Motor neuron (in vitro differentiated cells): ENCODE results near the gene ARF1. TPM values are rescaled to one million over a fixed set of nuclear protein-coding genes. Genes with fewer than 3 reads are reported as not detected.

Source experiments
- ATAC-seq, 8 experiments: fragments of 200-7000 bp; cut with Tn5 transposase; replicated peaks in 6 of 8; 2 replicates each; pipeline ENCODE4 v1.8.0; 2021; ENCODE audit warnings: mild to moderate bottlenecking in 8 of 8, moderate library complexity in 8 of 8
- H3K27ac ChIP-seq, 2 donors: fragments of 250-450 bp; sonication (Bioruptor Pico); 2 replicates each; pipeline ENCODE4 v1.9.0; 2021; ENCODE audit warnings: antibody characterized with exemption in 2 of 2, mild to moderate bottlenecking in 2 of 2, moderate library complexity in 1 of 2
- H3K4me1 ChIP-seq, 2 donors: fragments of 250-450 bp; sonication (Bioruptor Pico); replicated peaks in 1 of 2; 2 replicates each; pipeline ENCODE4 v1.6.1; 2021; ENCODE audit warnings: antibody characterized with exemption in 2 of 2, mild to moderate bottlenecking in 2 of 2, moderate library complexity in 1 of 2
- H3K4me3 ChIP-seq, 5 donors: fragments of 250-450 bp; sonication (Bioruptor Pico); 2 replicates each; pipeline ENCODE4 v1.9.0; 2021; ENCODE audit warnings: antibody characterized with exemption in 5 of 5, mild to moderate bottlenecking in 5 of 5, moderate library complexity in 4 of 5
- WGBS, 10 experiments: fragments of 450-650 bp; shearing (Covaris generic); methylation state at CpG; one replicate each; pipeline ENCODE4 v1.0.0; 2022; 5-methylcytosine and 5-hydroxymethylcytosine counted together
- in situ Hi-C, 9 experiments: fragments of 400-800 bp; cut with MboI; loops; one replicate each; pipeline ENCODE4 v1.15.0; 2021; ENCODE audit warnings: low sequenced_read_pairs in 9 of 9, low pct_unique_long_range_greater_than_20kb in 2 of 9; ENCODE audit not compliant: unreplicated experiment in 9 of 9
- total RNA-seq, 8 experiments: library from RNA; unstranded; fragments of 300-600 nt; gene quantifications; 2 replicates each; pipeline versions ENCODE4 v1.2.3 to v1.2.4, GENCODE V29; 2022

The ARF1 gene
- total RNA-seq, 8 experiments from 2014 or later, result 255 to 597 (median 339) TPM

GRCh38 chr1:228043281-228043848 is 39.1 kb upstream of the ARF1 start:
- Histone ChIP-seq H3K4me1 (peaks cover 0 to under 1% of the 10 kb centered on the region in 2 donors), H3K27ac (no peak overlapping the region), H3K4me3 (no peak overlapping the region)
- WGBS, 10 experiments, result 0 to 100% (median 47%) methylated on average over 1 to 7 of the region's 7 CpGs; no CpG with 5 or more reads in 2 of the 10 experiments
- ATAC-seq, result peak in 1 of 8 experiments; percentile 41
- in situ Hi-C loops, result no loop called here

GRCh38 chr1:228044961-228045360 is 37.5 kb upstream of the ARF1 start:
- ATAC-seq, result peak in 3 of 8 experiments; percentile 30 to 97 (median 79)
- 0 to 80% (median 67%) methylated on average over 1 to 3 of the region's 3 CpGs; no CpG with 5 or more reads in 5 of the 10 experiments for WGBS, 10 experiments
- no peak overlapping the region for H3K27ac ChIP-seq
- in situ Hi-C loops, result no loop called here
- H3K4me1 ChIP-seq, result no peaks in the 10 kb centered on the region
- H3K4me3 ChIP-seq, result no peak overlapping the region

- in situ Hi-C loops, result no loop called here
- ATAC-seq, result no peak
- H3K4me1 ChIP-seq, result no peaks in the 10 kb centered on the region
Observed at GRCh38 chr1:228045405-228045804, 37.1 kb upstream of the ARF1 start.

GRCh38 chr1:228045871-228046270 is 36.6 kb upstream of the ARF1 start:
- Histone ChIP-seq H3K27ac (no peak overlapping the region), H3K4me3 (no peak overlapping the region), H3K4me1 (no peaks in the 10 kb centered on the region)
- in situ Hi-C loops, result no loop called here
- WGBS, 10 experiments, result 50 to 80% (median 64%) methylated on average over 2 to 9 of the region's 9 CpGs; no CpG with 5 or more reads in 3 of the 10 experiments
- no peak for ATAC-seq

More at GRCh38 chr1:228045405-228045804, 37.1 kb upstream of the ARF1 start:
- WGBS, 10 experiments, result 40 to 67% (median 53%) methylated on average over 1 to 5 of the region's 7 CpGs; no CpG with 5 or more reads in 7 of the 10 experiments
- H3K4me3 ChIP-seq, result no peak overlapping the region
- H3K27ac ChIP-seq, result no peak overlapping the region

GRCh38 chr1:228046421-228047182 is 35.9 kb upstream of the ARF1 start:
- Histone ChIP-seq H3K4me1 (no peaks in the 10 kb centered on the region), H3K27ac (no peak overlapping the region), H3K4me3 (no peak overlapping the region)
- WGBS, 10 experiments, result 60 to 94% (median 77%) methylated on average over 2 to 6 of the region's 8 CpGs; no CpG with 5 or more reads in 3 of the 10 experiments
- in situ Hi-C loops, result no loop called here
- ATAC-seq, result peak in 1 of 8 experiments; percentile 25

GRCh38 chr1:228047183-228047466 is 35.4 kb upstream of the ARF1 start:
- no peaks in the 10 kb centered on the region for H3K4me1 ChIP-seq
- no peak for ATAC-seq
- in situ Hi-C loops, result no loop called here

GRCh38 chr1:228048120-228048519 is 34.4 kb upstream of the ARF1 start:
- 52 to 71% (median 61%) methylated on average over 1 to 5 of the region's 5 CpGs; no CpG with 5 or more reads in 7 of the 10 experiments for WGBS, 10 experiments
- no peaks in the 10 kb centered on the region for H3K4me1 ChIP-seq
- H3K27ac ChIP-seq, result no peak overlapping the region
- in situ Hi-C loops, result no loop called here
- no peak overlapping the region for H3K4me3 ChIP-seq
- no peak for ATAC-seq

More at GRCh38 chr1:228047183-228047466, 35.4 kb upstream of the ARF1 start:
- WGBS, 10 experiments, result 30 to 100% (median 60%) methylated on average over 2 to 5 of the region's 7 CpGs; no CpG with 5 or more reads in 6 of the 10 experiments
- H3K27ac ChIP-seq, result no peak overlapping the region
- no peak overlapping the region for H3K4me3 ChIP-seq

GRCh38 chr1:228048659-228049298 is 33.7 kb upstream of the ARF1 start:
- no peak for ATAC-seq
- Histone ChIP-seq H3K4me3 (no peak overlapping the region), H3K27ac (no peak overlapping the region), H3K4me1 (no peaks in the 10 kb centered on the region)
- in situ Hi-C loops, result no loop called here
- 60 to 100% (median 63%) methylated on average over 1 to 6 of the region's 6 CpGs; no CpG with 5 or more reads in 7 of the 10 experiments for WGBS, 10 experiments

- Histone ChIP-seq H3K27ac (no peak overlapping the region), H3K4me1 (no peaks in the 10 kb centered on the region), H3K4me3 (no peak overlapping the region)
- ATAC-seq, result no peak
- 40 to 91% (median 74%) methylated on average over 1 to 24 of the region's 30 CpGs for WGBS, 10 experiments
- in situ Hi-C loops, result no loop called here
Observed at GRCh38 chr1:228050571-228051231, 31.8 kb upstream of the ARF1 start.

- ATAC-seq, result no peak
- Histone ChIP-seq H3K4me1 (peaks cover 2 to 9% of the 10 kb centered on the region in 2 donors), H3K27ac (no peak overlapping the region), H3K4me3 (peak overlapping the region in 1 of 5 donors; percentile 42)
- in situ Hi-C loops, result no loop called here
- WGBS, 10 experiments, result 33 to 63% (median 46%) methylated on average over 1 to 12 of the region's 18 CpGs; no CpG with 5 or more reads in 3 of the 10 experiments
Observed at GRCh38 chr1:228058172-228058948, 24.1 kb upstream of the ARF1 start.

- Histone ChIP-seq H3K4me3 (peak overlapping the region in 3 of 5 donors; percentile 20 to 42 (median 38)), H3K27ac (no peak overlapping the region), H3K4me1 (peaks cover 2 to 9% of the 10 kb centered on the region in 2 donors)
- in situ Hi-C loops, result no loop called here
- peak in 3 of 8 experiments; percentile 3 to 26 (median 19) for ATAC-seq
- 14% methylated on average over 26 of the region's 66 CpGs; no CpG with 5 or more reads in 9 of the 10 experiments for WGBS, 10 experiments
Observed at GRCh38 chr1:228058949-228059633, 23.4 kb upstream of the ARF1 start.
